ENCODE results near the gene EHBP1. TPM values are rescaled to one million over a fixed set of nuclear protein-coding genes. Genes with fewer than 3 reads are reported as not detected.

Gene EHBP1
- total RNA-seq, 2 experiments from 2014 or later, result 21.4 to 22.3 TPM

DNA sequence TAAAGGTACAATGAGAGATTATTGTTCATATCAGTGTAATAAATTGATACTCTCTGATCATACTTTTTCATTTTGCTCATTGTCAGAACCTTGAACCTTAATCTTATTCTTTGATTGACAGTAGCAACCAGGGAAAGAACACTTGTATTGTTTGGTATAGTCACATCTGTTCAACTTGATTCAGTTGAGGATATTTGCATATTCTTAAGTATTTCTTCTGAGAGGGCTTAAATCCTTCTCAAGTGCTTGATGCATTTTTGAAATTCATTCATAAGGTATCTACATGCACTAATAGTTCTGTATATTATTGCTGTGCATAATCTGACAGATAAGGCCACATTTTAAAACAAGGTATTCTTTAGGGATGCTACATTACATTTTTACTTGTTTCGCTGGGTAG, 118.9 kb downstream of the EHBP1 start:
- no peaks in the 10 kb centered on the region for H3K27me3 ChIP-seq (ENCODE audit: control insufficient read depth in 1 of 2, insufficient read depth in 2 of 2, low read length in 2 of 2)
- H3K36me3 ChIP-seq (ENCODE audit: insufficient read depth, low read length), result peaks cover 14% of the 10 kb centered on the region
- H3K27me3 Mint-ChIP-seq, result no peaks in the 10 kb centered on the region
- ATAC-seq (ENCODE audit: poor library complexity) (no peak), DNase-seq (no peak)
- TF ChIP-seq, protein P1, sequence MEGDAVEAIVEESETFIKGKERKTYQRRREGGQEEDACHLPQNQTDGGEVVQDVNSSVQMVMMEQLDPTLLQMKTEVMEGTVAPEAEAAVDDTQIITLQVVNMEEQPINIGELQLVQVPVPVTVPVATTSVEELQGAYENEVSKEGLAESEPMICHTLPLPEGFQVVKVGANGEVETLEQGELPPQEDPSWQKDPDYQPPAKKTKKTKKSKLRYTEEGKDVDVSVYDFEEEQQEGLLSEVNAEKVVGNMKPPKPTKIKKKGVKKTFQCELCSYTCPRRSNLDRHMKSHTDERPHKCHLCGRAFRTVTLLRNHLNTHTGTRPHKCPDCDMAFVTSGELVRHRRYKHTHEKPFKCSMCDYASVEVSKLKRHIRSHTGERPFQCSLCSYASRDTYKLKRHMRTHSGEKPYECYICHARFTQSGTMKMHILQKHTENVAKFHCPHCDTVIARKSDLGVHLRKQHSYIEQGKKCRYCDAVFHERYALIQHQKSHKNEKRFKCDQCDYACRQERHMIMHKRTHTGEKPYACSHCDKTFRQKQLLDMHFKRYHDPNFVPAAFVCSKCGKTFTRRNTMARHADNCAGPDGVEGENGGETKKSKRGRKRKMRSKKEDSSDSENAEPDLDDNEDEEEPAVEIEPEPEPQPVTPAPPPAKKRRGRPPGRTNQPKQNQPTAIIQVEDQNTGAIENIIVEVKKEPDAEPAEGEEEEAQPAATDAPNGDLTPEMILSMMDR (IDR thresholded peaks at IDR 0.05), result no peak
- CTCF ChIA-PET, result no interaction called here
- H3K27ac Mint-ChIP-seq, result no peak overlapping the region
- no peaks in the 10 kb centered on the region for H3K4me1 ChIP-seq (ENCODE audit: insufficient read depth, low read length)
- no peak overlapping the region for H3K4me3 ChIP-seq (ENCODE audit: low read length)
- H3K9me3 Mint-ChIP-seq, result no peaks in the 10 kb centered on the region
- H3K4me3 Mint-ChIP-seq, result no peak overlapping the region
- POLR2A ChIA-PET, result no interaction called here
- no peaks in the 10 kb centered on the region for H3K9me3 ChIP-seq (ENCODE audit: control insufficient read depth in 1 of 2, insufficient read depth in 1 of 2, low read length in 2 of 2)
- H3K4me1 Mint-ChIP-seq (ENCODE audit: low read depth), result no peaks in the 10 kb centered on the region
- H3K36me3 Mint-ChIP-seq (ENCODE audit: low read depth), result peaks cover 41% of the 10 kb centered on the region
- intact Hi-C loops (cut with DNase I, micrococcal nuclease), result no loop called here
- no peak overlapping the region for H3K27ac ChIP-seq (ENCODE audit: low read depth in 1 of 2, low read length in 2 of 2)

GRCh38 chr2:62826141-62826540, 120.6 kb downstream of the EHBP1 start:
- CTCF ChIA-PET, result no interaction called here
- H3K4me1 ChIP-seq (ENCODE audit: insufficient read depth, low read length), result no peaks in the 10 kb centered on the region
- no peak overlapping the region for H3K4me3 ChIP-seq (ENCODE audit: low read length)
- H3K27ac ChIP-seq (ENCODE audit: low read depth in 1 of 2, low read length in 2 of 2), result no peak overlapping the region
- Mint-ChIP-seq H3K36me3 (ENCODE audit: low read depth) (peaks cover 56% of the 10 kb centered on the region), H3K27me3 (no peaks in the 10 kb centered on the region), H3K4me3 (no peak overlapping the region), H3K9me3 (no peaks in the 10 kb centered on the region), H3K27ac (no peak overlapping the region), H3K4me1 (ENCODE audit: low read depth) (no peaks in the 10 kb centered on the region)
- ATAC-seq (ENCODE audit: poor library complexity) (no peak), DNase-seq (no peak)
- intact Hi-C loops (cut with DNase I, micrococcal nuclease), result no loop called here
- TF ChIP-seq, protein P1 (IDR thresholded peaks at IDR 0.05), result no peak
- H3K27me3 ChIP-seq (ENCODE audit: control insufficient read depth in 1 of 2, insufficient read depth in 2 of 2, low read length in 2 of 2), result no peaks in the 10 kb centered on the region
- H3K36me3 ChIP-seq (ENCODE audit: insufficient read depth, low read length), result peaks cover 14% of the 10 kb centered on the region
- POLR2A ChIA-PET, result no interaction called here
- no peaks in the 10 kb centered on the region for H3K9me3 ChIP-seq (ENCODE audit: control insufficient read depth in 1 of 2, insufficient read depth in 1 of 2, low read length in 2 of 2)

DNA sequence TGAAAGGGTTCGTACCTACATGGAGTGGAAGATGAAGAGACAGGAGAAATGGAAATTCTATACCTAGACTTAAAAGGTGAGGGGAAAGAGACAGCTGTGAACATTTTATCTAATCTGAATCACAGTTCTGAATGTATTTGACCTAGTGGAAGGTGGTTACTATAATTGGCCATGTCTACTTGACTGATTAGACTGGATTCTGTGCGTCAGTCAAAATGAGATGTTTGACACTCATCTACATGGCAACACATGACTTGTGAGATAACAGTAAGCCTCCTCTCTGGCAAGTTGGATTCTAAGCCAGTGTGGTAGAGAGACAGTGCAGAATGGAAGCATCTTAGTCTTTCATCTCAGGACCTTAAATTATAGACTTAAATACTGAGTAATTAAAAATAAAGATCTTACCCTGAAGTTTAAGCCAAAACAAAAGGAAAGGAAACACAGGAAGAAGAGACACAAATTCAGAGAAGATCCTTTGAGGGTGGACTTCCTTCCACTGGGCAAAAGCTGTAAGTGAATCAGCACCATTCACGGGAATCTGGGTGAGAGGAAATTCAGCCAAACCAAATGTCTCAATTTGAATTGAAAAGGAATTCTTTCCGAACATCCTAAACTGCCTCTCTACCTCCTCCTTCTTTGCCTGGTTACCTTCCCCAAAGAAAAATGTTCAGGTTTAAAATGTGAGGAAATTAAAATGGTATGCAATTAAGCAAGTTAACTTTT, 121.6 kb downstream of the EHBP1 start:
- DNase-seq, result no peak
- POLR2A ChIA-PET, result no interaction called here
- intact Hi-C loops (cut with DNase I, micrococcal nuclease), result no loop called here

More for the DNA sequence above, 121.6 kb downstream of the EHBP1 start:
- H3K4me1 Mint-ChIP-seq (ENCODE audit: low read depth), result no peaks in the 10 kb centered on the region
- no peaks in the 10 kb centered on the region for H3K27me3 Mint-ChIP-seq
- no peaks in the 10 kb centered on the region for H3K27me3 ChIP-seq (ENCODE audit: control insufficient read depth in 1 of 2, insufficient read depth in 2 of 2, low read length in 2 of 2)
- TF ChIP-seq, protein P1 (IDR thresholded peaks at IDR 0.05), result no peak
- H3K4me3 Mint-ChIP-seq, result no peak overlapping the region
- H3K4me1 ChIP-seq (ENCODE audit: insufficient read depth, low read length), result no peaks in the 10 kb centered on the region
- no peaks in the 10 kb centered on the region for H3K9me3 ChIP-seq (ENCODE audit: control insufficient read depth in 1 of 2, insufficient read depth in 1 of 2, low read length in 2 of 2)
- H3K4me3 ChIP-seq (ENCODE audit: low read length), result no peak overlapping the region
- H3K27ac Mint-ChIP-seq, result no peak overlapping the region
- CTCF ChIA-PET, result no interaction called here
- peaks cover 66% of the 10 kb centered on the region for H3K36me3 Mint-ChIP-seq (ENCODE audit: low read depth)
- no peak for ATAC-seq (ENCODE audit: poor library complexity)
- no peak overlapping the region for H3K27ac ChIP-seq (ENCODE audit: low read depth in 1 of 2, low read length in 2 of 2)
- peaks cover 14% of the 10 kb centered on the region for H3K36me3 ChIP-seq (ENCODE audit: insufficient read depth, low read length)
- H3K9me3 Mint-ChIP-seq, result no peaks in the 10 kb centered on the region

Data from CD4-positive, alpha-beta T cell (primary cell).